Muscle layer of duodenum (tissue), 2 donors: ENCODE data around the gene MOB3B.
"Not testable (repeated sequence)": the region's sequence is repeated elsewhere in the genome, so short reads cannot be mapped to it uniquely, and the experiment has no call there.

Source experiments
- H3K27ac ChIP-seq: one replicate; pipeline ENCODE4 v1.7.0; 2013; ENCODE audit warnings: mild to moderate bottlenecking, low read length
- H3K27me3 ChIP-seq: one replicate; pipeline ENCODE4 v1.7.0; 2013; ENCODE audit warnings: low read depth, mild to moderate bottlenecking, control low read depth, low read length
- H3K36me3 ChIP-seq, 2 donors: one replicate each; pipeline ENCODE4 v1.7.0; 2013; ENCODE audit warnings: low read length in 2 of 2, control low read depth in 1 of 2, mild to moderate bottlenecking in 1 of 2; ENCODE audit not compliant: insufficient read depth in 2 of 2, control insufficient read depth in 1 of 2
- H3K4me1 ChIP-seq, 2 donors: one replicate each; pipeline ENCODE4 v1.7.0; 2013; ENCODE audit warnings: low read length in 2 of 2, mild to moderate bottlenecking in 2 of 2, control low read depth in 1 of 2, moderate library complexity in 1 of 2; ENCODE audit not compliant: insufficient read depth in 2 of 2, control insufficient read depth in 1 of 2
- H3K4me3 ChIP-seq, 2 donors: one replicate each; pipeline ENCODE4 v1.7.0; 2013; ENCODE audit warnings: low read length in 2 of 2, low read depth in 1 of 2, mild to moderate bottlenecking in 1 of 2
- H3K9me3 ChIP-seq, 2 donors: one replicate each; pipeline ENCODE4 v1.7.0; 2013; ENCODE audit warnings: low read length in 2 of 2, control low read depth in 1 of 2, mild to moderate bottlenecking in 1 of 2; ENCODE audit not compliant: control insufficient read depth in 1 of 2
- donor health status: healthy.

Gene MOB3B

GRCh38 chr9:27429436-27429835 lies 100.2 kb downstream of the MOB3B start:
- H3K9me3 ChIP-seq: no peaks in the 10 kb centered on the region
- H3K4me3 ChIP-seq: no peak overlapping the region
- H3K27me3 ChIP-seq: no peaks in the 10 kb centered on the region
- no peak overlapping the region for H3K27ac ChIP-seq
- peaks cover 37 to 49% of the 10 kb centered on the region in 2 donors for H3K4me1 ChIP-seq
- no peaks in the 10 kb centered on the region for H3K36me3 ChIP-seq

- no peaks in the 10 kb centered on the region for H3K27me3 ChIP-seq
- H3K9me3 ChIP-seq: no peaks in the 10 kb centered on the region
- H3K27ac ChIP-seq: no peak overlapping the region
- H3K4me3 ChIP-seq: no peak overlapping the region
- peaks cover 28 to 40% of the 10 kb centered on the region in 2 donors for H3K4me1 ChIP-seq
- no peaks in the 10 kb centered on the region for H3K36me3 ChIP-seq
Observed at GRCh38 chr9:27428551-27428950, 101.1 kb downstream of the MOB3B start.

DNA sequence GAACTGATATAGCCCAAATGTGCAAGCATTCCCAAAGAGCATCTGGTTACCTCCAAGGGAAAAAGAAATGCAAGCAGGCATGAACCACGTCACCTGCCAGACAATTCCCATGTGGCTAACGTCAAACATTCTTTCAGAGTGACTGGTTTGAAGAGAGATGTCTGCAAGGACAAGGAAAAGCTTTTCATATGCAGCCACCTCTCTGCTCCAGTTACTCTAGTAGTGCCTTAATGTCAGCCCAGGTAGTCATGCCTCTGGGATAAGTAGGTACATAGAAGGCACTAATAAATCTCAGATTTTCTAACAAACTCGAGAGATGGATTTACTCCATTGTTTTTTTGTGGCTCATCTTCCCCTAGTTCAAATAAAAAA lies 102.4 kb downstream of the MOB3B start:
- H3K4me1 ChIP-seq: peaks cover 22 to 30% of the 10 kb centered on the region in 2 donors
- no peaks in the 10 kb centered on the region for H3K27me3 ChIP-seq
- H3K4me3 ChIP-seq: no peak overlapping the region
- no peaks in the 10 kb centered on the region for H3K36me3 ChIP-seq
- H3K9me3 ChIP-seq: no peaks in the 10 kb centered on the region
- H3K27ac ChIP-seq: no peak overlapping the region

DNA sequence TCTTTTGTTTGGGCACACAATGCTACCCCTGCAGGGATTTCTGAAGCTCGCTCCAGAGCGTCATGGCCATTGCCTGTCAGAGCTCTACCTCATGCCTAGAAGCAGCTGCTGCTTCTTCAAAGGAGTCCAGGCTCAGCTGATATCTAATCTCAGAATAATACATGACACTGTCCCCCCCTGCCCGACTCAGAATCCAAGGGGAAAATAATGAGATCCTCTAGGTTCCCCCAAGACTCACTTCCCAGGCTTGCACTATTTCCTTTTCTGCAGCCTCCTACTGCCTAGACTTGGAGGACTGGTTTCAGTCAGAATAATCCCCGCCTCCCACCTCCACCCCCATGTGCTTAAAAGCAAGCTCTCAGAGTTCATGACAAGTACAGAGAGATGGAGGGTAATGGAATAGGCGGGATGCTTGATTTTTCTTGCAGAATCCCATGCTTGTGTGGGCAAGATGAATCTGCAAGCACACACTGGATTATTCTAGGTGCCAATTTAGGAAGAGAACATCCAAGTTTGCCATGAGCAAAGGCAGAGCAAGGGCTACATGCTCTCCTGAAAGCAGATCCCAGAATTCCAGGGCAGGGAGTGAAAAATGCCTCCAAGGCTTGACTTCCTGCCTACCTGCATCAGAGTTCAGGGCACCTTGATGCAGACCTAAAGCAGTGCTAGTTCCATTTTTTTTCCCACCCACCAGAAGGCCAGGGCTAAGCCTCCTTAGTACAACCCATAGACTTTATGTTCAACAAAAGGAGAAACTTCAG lies 102.9 kb downstream of the MOB3B start:
- peaks cover 16 to 27% of the 10 kb centered on the region in 2 donors for H3K4me1 ChIP-seq
- no peaks in the 10 kb centered on the region for H3K36me3 ChIP-seq
- no peak overlapping the region for H3K4me3 ChIP-seq
- H3K9me3 ChIP-seq: no peaks in the 10 kb centered on the region
- H3K27me3 ChIP-seq: no peaks in the 10 kb centered on the region
- no peak overlapping the region for H3K27ac ChIP-seq

GRCh38 chr9:27425827-27426510 lies 103.6 kb downstream of the MOB3B start:
- Histone ChIP-seq H3K9me3 (no peaks in the 10 kb centered on the region), H3K27me3 (no peaks in the 10 kb centered on the region), H3K36me3 (no peaks in the 10 kb centered on the region), H3K27ac (no peak overlapping the region), H3K4me3 (no peak overlapping the region), H3K4me1 (peaks cover 10 to 25% of the 10 kb centered on the region in 2 donors)

GRCh38 chr9:27423915-27424710 lies 105.5 kb downstream of the MOB3B start:
- no peaks in the 10 kb centered on the region for H3K9me3 ChIP-seq
- no peaks in the 10 kb centered on the region for H3K27me3 ChIP-seq
- H3K4me3 ChIP-seq: no peak overlapping the region
- peaks cover 10 to 20% of the 10 kb centered on the region in 2 donors for H3K4me1 ChIP-seq
- H3K36me3 ChIP-seq: no peaks in the 10 kb centered on the region
- H3K27ac ChIP-seq: no peak overlapping the region

GRCh38 chr9:27422279-27422834 lies 107.3 kb downstream of the MOB3B start:
- H3K36me3 ChIP-seq: no peaks in the 10 kb centered on the region
- H3K27ac ChIP-seq: no peak overlapping the region
- no peaks in the 10 kb centered on the region for H3K27me3 ChIP-seq
- H3K4me1 ChIP-seq: peaks cover 10 to 16% of the 10 kb centered on the region in 2 donors
- no peaks in the 10 kb centered on the region for H3K9me3 ChIP-seq
- no peak overlapping the region for H3K4me3 ChIP-seq

- H3K27me3 ChIP-seq: no peaks in the 10 kb centered on the region
- no peaks in the 10 kb centered on the region for H3K36me3 ChIP-seq
- H3K4me3 ChIP-seq: no peak overlapping the region
- peaks cover 5 to 8% of the 10 kb centered on the region in 2 donors for H3K4me1 ChIP-seq
- H3K9me3 ChIP-seq: no peaks in the 10 kb centered on the region
- no peak overlapping the region for H3K27ac ChIP-seq
Observed at GRCh38 chr9:27421577-27421976, 108.0 kb downstream of the MOB3B start.

DNA sequence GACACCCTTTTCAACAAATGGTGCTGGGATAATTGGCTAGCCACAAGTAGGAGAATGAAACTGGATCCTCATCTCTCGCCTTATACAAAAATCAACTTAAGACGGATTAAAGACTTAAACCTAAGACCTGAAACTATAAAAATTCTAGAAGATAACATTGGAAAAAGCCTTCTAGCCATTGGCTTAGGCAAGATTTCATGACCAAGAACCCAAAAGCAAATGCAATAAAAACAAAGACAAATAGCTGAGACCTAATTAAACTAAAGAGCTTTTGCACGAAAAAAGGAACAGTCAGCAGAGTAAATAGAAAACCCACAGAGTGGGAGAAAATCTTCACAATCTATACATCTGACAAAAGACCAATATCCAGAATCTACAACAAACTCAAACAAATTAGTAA lies 110.1 kb downstream of the MOB3B start:
- H3K4me3 ChIP-seq, H3K27me3 ChIP-seq, H3K27ac ChIP-seq, H3K9me3 ChIP-seq, H3K36me3 ChIP-seq, H3K4me1 ChIP-seq: not testable (repeated sequence)

DNA sequence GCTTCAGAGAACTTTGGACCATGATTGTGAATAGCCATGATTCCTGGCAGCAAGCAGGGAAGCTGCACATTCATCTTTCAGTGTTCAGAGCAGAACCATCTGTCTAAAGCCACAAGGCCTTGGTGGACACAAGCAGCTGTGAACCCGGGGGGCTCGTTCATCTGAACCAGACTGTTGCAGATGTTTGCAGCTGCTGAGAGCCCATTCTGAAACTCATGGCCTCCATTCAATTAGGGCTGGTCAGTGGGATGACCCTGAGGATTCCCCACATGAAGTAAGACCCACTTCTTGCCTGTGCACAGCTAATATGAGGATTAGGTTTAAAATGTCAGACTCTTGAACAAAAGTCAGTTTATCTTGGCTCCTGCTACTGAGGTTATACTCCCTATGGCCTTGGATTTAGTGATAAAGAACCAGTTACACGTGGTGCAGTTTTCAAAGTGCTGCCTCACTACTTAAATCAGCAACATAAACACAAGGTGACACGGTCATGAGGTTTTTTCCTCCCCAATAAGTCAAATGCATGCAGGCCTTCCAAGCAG lies 115.3 kb downstream of the MOB3B start:
- Histone ChIP-seq H3K9me3 (no peaks in the 10 kb centered on the region), H3K36me3 (no peaks in the 10 kb centered on the region), H3K4me3 (peak overlapping the region; percentile 27 to 43), H3K27ac (peak overlapping the region; percentile 4), H3K27me3 (no peaks in the 10 kb centered on the region), H3K4me1 (peaks cover 9 to 12% of the 10 kb centered on the region in 2 donors)
